CD4-positive, alpha-beta memory T cell (primary cell): ENCODE data around the gene ZNF618. TPM values are rescaled to one million over a fixed set of nuclear protein-coding genes. Genes with fewer than 3 reads are reported as not detected.

Experiments
- CTCF ChIA-PET: fragments of 350-600 bp; sonication (Branson Sonifier 250); formaldehyde crosslinking; loops from one replicate; lab custom pipeline; 2021; ENCODE audit warnings: inconsistent platforms; ENCODE audit not compliant: partially characterized antibody; lab: Charles Lee
- POLR2A ChIA-PET: fragments of 350-600 bp; sonication (Branson Sonifier 250); formaldehyde crosslinking; loops from one replicate; lab custom pipeline; 2021; ENCODE audit not compliant: partially characterized antibody; lab: Charles Lee
- DNase-seq, 5 donors: peaks; one replicate each; pipeline versions ENCODE4 v3.0.0 to v3.0.0-alpha.2; 2020 to 2022; ENCODE audit warnings: mixed read lengths in 1 of 5
- H3K27ac ChIP-seq: one replicate; pipeline ENCODE4 v1.7.0; 2013; ENCODE audit warnings: low read depth, low read length
- H3K27me3 ChIP-seq: 2 replicates; pipeline ENCODE4 v1.7.0; 2013; ENCODE audit warnings: mild to moderate bottlenecking, low read length, moderate library complexity; ENCODE audit not compliant: insufficient read depth
- H3K36me3 ChIP-seq: 2 replicates; pipeline ENCODE4 v1.7.0; 2013; ENCODE audit warnings: mild to moderate bottlenecking, low read length, moderate library complexity; ENCODE audit not compliant: insufficient read depth
- H3K4me1 ChIP-seq: 2 replicates; pipeline ENCODE4 v1.7.0; 2013; ENCODE audit warnings: mild to moderate bottlenecking, low read length, moderate library complexity; ENCODE audit not compliant: insufficient read depth
- H3K4me3 ChIP-seq, 2 donors: one replicate each; pipeline ENCODE4 v1.7.0; 2013; ENCODE audit warnings: low read length in 2 of 2, mild to moderate bottlenecking in 1 of 2
- H3K9me3 ChIP-seq, 2 donors: one replicate each; pipeline ENCODE4 v1.7.0; 2013; ENCODE audit warnings: low read length in 2 of 2, control low read depth in 1 of 2; ENCODE audit not compliant: control insufficient read depth in 1 of 2
- H3K27ac Mint-ChIP-seq, 7 donors: one replicate each; pipeline ENCODE4 v1.8.0; 2020 to 2021; ENCODE audit warnings: mixed read lengths in 7 of 7, mild to moderate bottlenecking in 6 of 7, inconsistent platforms in 3 of 7, moderate library complexity in 3 of 7
- H3K27me3 Mint-ChIP-seq, 2 donors: one replicate each; pipeline ENCODE4 v1.8.0; 2020 to 2021; ENCODE audit warnings: mixed read lengths in 2 of 2
- H3K36me3 Mint-ChIP-seq, 2 donors: one replicate each; pipeline ENCODE4 v1.8.0; 2020 to 2021; ENCODE audit warnings: mixed read lengths in 2 of 2, inconsistent platforms in 1 of 2, mild to moderate bottlenecking in 1 of 2
- H3K4me1 Mint-ChIP-seq, 4 donors: one replicate each; pipeline ENCODE4 v1.8.0; 2020 to 2021; ENCODE audit warnings: mixed read lengths in 4 of 4, mild to moderate bottlenecking in 1 of 4
- H3K4me3 Mint-ChIP-seq, 8 donors: one replicate each; pipeline ENCODE4 v1.8.0; 2020 to 2021; ENCODE audit warnings: mixed read lengths in 8 of 8, mild to moderate bottlenecking in 7 of 8, moderate library complexity in 6 of 8, inconsistent platforms in 3 of 8
- H3K9me3 Mint-ChIP-seq, 8 donors: one replicate each; pipeline ENCODE4 v1.8.0; 2020 to 2021; ENCODE audit warnings: mixed read lengths in 8 of 8, mild to moderate bottlenecking in 5 of 8, inconsistent platforms in 3 of 8, moderate library complexity in 1 of 8
- intact Hi-C: fragments of 100-400 bp; cut with micrococcal nuclease; formaldehyde crosslinking; loops from one replicate; pipeline ENCODE4 v1.15.1; 2023
- polyA plus RNA-seq, 2 donors: library from polyadenylated mRNA; unstranded; fragments of 300-500 nt; fragmentation: Illumina TruSeq; gene quantifications; one replicate each; pipeline ENCODE4 v1.2.3, GENCODE V29; 2021
- total RNA-seq, 2 experiments: library from RNA; stranded (reverse); gene quantifications; one replicate each; pipeline ENCODE4 v1.2.3, GENCODE V29; 2021

ZNF618 gene
- total and polyA plus RNA-seq, 4 experiments from 2014 or later, result 0.79 to 1.7 (median 0.80) TPM; not detected in 1

- H3K4me3 ChIP-seq, result no peak overlapping the region
- Mint-ChIP-seq H3K4me3 (no peak overlapping the region), H3K9me3 (no peaks in the 10 kb centered on the region), H3K4me1 (no peaks in the 10 kb centered on the region), H3K27ac (no peak overlapping the region), H3K27me3 (peaks cover 0 to 1% of the 10 kb centered on the region in 2 donors), H3K36me3 (peaks cover 0 to 4% of the 10 kb centered on the region in 2 donors)
- H3K4me1 ChIP-seq, result no peaks in the 10 kb centered on the region
- H3K36me3 ChIP-seq, result no peaks in the 10 kb centered on the region
- no peak for DNase-seq
- H3K27me3 ChIP-seq, result no peaks in the 10 kb centered on the region
- intact Hi-C loops, result no loop called here
- ChIA-PET CTCF (no interaction called here), POLR2A (no interaction called here)
- H3K9me3 ChIP-seq, result no peaks in the 10 kb centered on the region
- H3K27ac ChIP-seq, result no peak overlapping the region
Observed at GRCh38 chr9:113950195-113951031, 74.3 kb downstream of the ZNF618 start.

GRCh38 chr9:113951032-113951372 lies 74.9 kb downstream of the ZNF618 start:
- peaks cover 0 to 1% of the 10 kb centered on the region in 2 donors for H3K27me3 Mint-ChIP-seq
- H3K4me3 ChIP-seq, result no peak overlapping the region
- no peak overlapping the region for H3K27ac Mint-ChIP-seq
- no peak overlapping the region for H3K27ac ChIP-seq
- DNase-seq, result no peak
- no peaks in the 10 kb centered on the region for H3K4me1 ChIP-seq
- no peaks in the 10 kb centered on the region for H3K36me3 ChIP-seq
- no peaks in the 10 kb centered on the region for H3K9me3 ChIP-seq
- no peak overlapping the region for H3K4me3 Mint-ChIP-seq
- intact Hi-C loops, result no loop called here
- no peaks in the 10 kb centered on the region for H3K4me1 Mint-ChIP-seq
- H3K36me3 Mint-ChIP-seq, result peaks cover 0 to 3% of the 10 kb centered on the region in 2 donors
- H3K9me3 Mint-ChIP-seq, result no peaks in the 10 kb centered on the region
- ChIA-PET CTCF (no interaction called here), POLR2A (no interaction called here)
- H3K27me3 ChIP-seq, result no peaks in the 10 kb centered on the region

- H3K4me1 ChIP-seq, result no peaks in the 10 kb centered on the region
- DNase-seq, result no peak
- intact Hi-C loops, result no loop called here
- no peaks in the 10 kb centered on the region for H3K27me3 ChIP-seq
- Mint-ChIP-seq H3K27ac (no peak overlapping the region), H3K9me3 (no peaks in the 10 kb centered on the region), H3K4me1 (no peaks in the 10 kb centered on the region), H3K27me3 (peaks cover 0 to 1% of the 10 kb centered on the region in 2 donors), H3K36me3 (no peaks in the 10 kb centered on the region), H3K4me3 (no peak overlapping the region)
- ChIA-PET POLR2A (no interaction called here), CTCF (no interaction called here)
- no peak overlapping the region for H3K27ac ChIP-seq
- no peaks in the 10 kb centered on the region for H3K36me3 ChIP-seq
- H3K9me3 ChIP-seq, result no peaks in the 10 kb centered on the region
- no peak overlapping the region for H3K4me3 ChIP-seq
Observed at GRCh38 chr9:113952676-113953075, 76.6 kb downstream of the ZNF618 start.

- no peaks in the 10 kb centered on the region for H3K4me1 ChIP-seq
- Mint-ChIP-seq H3K4me1 (no peaks in the 10 kb centered on the region), H3K36me3 (no peaks in the 10 kb centered on the region), H3K4me3 (no peak overlapping the region), H3K27ac (no peak overlapping the region), H3K9me3 (no peaks in the 10 kb centered on the region), H3K27me3 (peaks cover 0 to 1% of the 10 kb centered on the region in 2 donors)
- ChIA-PET POLR2A (no interaction called here), CTCF (no interaction called here)
- H3K9me3 ChIP-seq, result no peaks in the 10 kb centered on the region
- no peaks in the 10 kb centered on the region for H3K27me3 ChIP-seq
- no peak overlapping the region for H3K4me3 ChIP-seq
- no peak for DNase-seq
- no peaks in the 10 kb centered on the region for H3K36me3 ChIP-seq
- H3K27ac ChIP-seq, result no peak overlapping the region
- intact Hi-C loops, result no loop called here
Observed at GRCh38 chr9:113953531-113953930, 77.4 kb downstream of the ZNF618 start.

GRCh38 chr9:113954591-113954990 lies 78.5 kb downstream of the ZNF618 start:
- Mint-ChIP-seq H3K27me3 (peaks cover 0 to 1% of the 10 kb centered on the region in 2 donors), H3K36me3 (no peaks in the 10 kb centered on the region), H3K4me3 (no peak overlapping the region), H3K27ac (no peak overlapping the region), H3K4me1 (no peaks in the 10 kb centered on the region), H3K9me3 (no peaks in the 10 kb centered on the region)
- ChIA-PET CTCF (no interaction called here), POLR2A (interaction anchor here (0.7 kb wide), 1 partner anchor 39 kb away, joined by 3 read pairs; no protein-coding TSS in a partner anchor)
- H3K27ac ChIP-seq, result no peak overlapping the region
- H3K4me3 ChIP-seq, result no peak overlapping the region
- no peaks in the 10 kb centered on the region for H3K9me3 ChIP-seq
- DNase-seq, result no peak
- H3K4me1 ChIP-seq, result no peaks in the 10 kb centered on the region
- intact Hi-C loops, result no loop called here
- no peaks in the 10 kb centered on the region for H3K36me3 ChIP-seq
- no peaks in the 10 kb centered on the region for H3K27me3 ChIP-seq

GRCh38 chr9:113955076-113955752 lies 79.1 kb downstream of the ZNF618 start:
- Histone ChIP-seq H3K36me3 (no peaks in the 10 kb centered on the region), H3K9me3 (no peaks in the 10 kb centered on the region), H3K4me1 (no peaks in the 10 kb centered on the region), H3K27me3 (no peaks in the 10 kb centered on the region), H3K4me3 (no peak overlapping the region), H3K27ac (no peak overlapping the region)
- no peaks in the 10 kb centered on the region for H3K9me3 Mint-ChIP-seq
- POLR2A ChIA-PET, result interaction anchor here (0.7 kb wide), 1 partner anchor 40 kb away, joined by 3 read pairs; no protein-coding TSS in a partner anchor
- intact Hi-C loops, result no loop called here
- no peak overlapping the region for H3K4me3 Mint-ChIP-seq
- no peaks in the 10 kb centered on the region for H3K36me3 Mint-ChIP-seq
- no peak overlapping the region for H3K27ac Mint-ChIP-seq
- H3K27me3 Mint-ChIP-seq, result peaks cover 1 to 2% of the 10 kb centered on the region in 2 donors
- no peak for DNase-seq
- H3K4me1 Mint-ChIP-seq, result no peaks in the 10 kb centered on the region
- CTCF ChIA-PET, result interaction anchor here (0.7 kb wide), 1 partner anchor 146 kb away, joined by 3 read pairs; no protein-coding TSS in a partner anchor

GRCh38 chr9:113956901-113957300 lies 80.8 kb downstream of the ZNF618 start:
- Mint-ChIP-seq H3K27ac (no peak overlapping the region), H3K4me3 (no peak overlapping the region), H3K36me3 (no peaks in the 10 kb centered on the region), H3K27me3 (peaks cover 0 to 2% of the 10 kb centered on the region in 2 donors), H3K4me1 (no peaks in the 10 kb centered on the region), H3K9me3 (no peaks in the 10 kb centered on the region)
- Histone ChIP-seq H3K4me1 (no peaks in the 10 kb centered on the region), H3K4me3 (no peak overlapping the region), H3K27ac (no peak overlapping the region), H3K36me3 (no peaks in the 10 kb centered on the region), H3K27me3 (no peaks in the 10 kb centered on the region), H3K9me3 (no peaks in the 10 kb centered on the region)
- ChIA-PET CTCF (no interaction called here), POLR2A (no interaction called here)
- no peak for DNase-seq
- intact Hi-C loops, result no loop called here
